IMR-90 (cell line): ENCODE measurements around the gene TNFRSF18.

Experiments
- BHLHE40 ChIP-seq: fragments of 150-350 bp; IDR thresholded peaks from 2 replicates; pipeline ENCODE4 v1.6.1; 2016; ENCODE audit warnings: mild to moderate bottlenecking, low read depth, low read length
- CEBPB ChIP-seq: IDR thresholded peaks from 2 replicates; pipeline ENCODE4 v1.6.1; 2012; ENCODE audit warnings: low read depth, low read length, improper control_type of control experiment
- CHD1 ChIP-seq: IDR thresholded peaks from 2 replicates; pipeline ENCODE4 v1.6.1; 2012; ENCODE audit warnings: low read depth, low read length, improper control_type of control experiment
- CTCF ChIP-seq: conservative IDR thresholded peaks from 2 replicates; pipeline ENCODE4 v1.5.1; 2012; ENCODE audit warnings: mild to moderate bottlenecking, low read depth, low read length, improper control_type of control experiment
- FOS ChIP-seq: fragments of 150-350 bp; IDR thresholded peaks from 2 replicates; pipeline ENCODE4 v1.6.1; 2016; ENCODE audit warnings: low read depth, low read length
- MAFK ChIP-seq: IDR thresholded peaks from 2 replicates; pipeline ENCODE4 v1.6.1; 2012; ENCODE audit warnings: low read depth, low read length, improper control_type of control experiment
- MAZ ChIP-seq: IDR thresholded peaks from 2 replicates; pipeline ENCODE4 v1.6.1; 2012; ENCODE audit warnings: low read depth, mild to moderate bottlenecking, low read length, improper control_type of control experiment, moderate library complexity, borderline replicate concordance
- MXI1 ChIP-seq: IDR thresholded peaks from 2 replicates; pipeline ENCODE4 v1.6.1; 2012; ENCODE audit warnings: low read depth, mild to moderate bottlenecking, low read length, moderate library complexity, borderline replicate concordance
- POLR2A ChIP-seq: IDR thresholded peaks from 2 replicates; pipeline ENCODE4 v1.6.1; 2012; ENCODE audit warnings: mild to moderate bottlenecking, low read depth, low read length
- RAD21 ChIP-seq: IDR thresholded peaks from 2 replicates; pipeline ENCODE4 v1.6.1; 2012; ENCODE audit warnings: low read length, improper control_type of control experiment
- RCOR1 ChIP-seq: IDR thresholded peaks from 2 replicates; pipeline ENCODE4 v1.6.1; 2012; ENCODE audit warnings: mild to moderate bottlenecking, low read length, improper control_type of control experiment; ENCODE audit not compliant: insufficient replicate concordance
- RFX5 ChIP-seq: IDR thresholded peaks from 2 replicates; pipeline ENCODE4 v1.8.0; 2012; ENCODE audit warnings: low read depth, mild to moderate bottlenecking, low read length, moderate library complexity
- SMC3 ChIP-seq: fragments of 150-350 bp; IDR thresholded peaks from 2 replicates; pipeline ENCODE4 v1.6.1; 2016; ENCODE audit warnings: low read depth, mild to moderate bottlenecking, antibody characterized with exemption, low read length, moderate library complexity
- TF ChIP-seq, protein P1 (sequence below): fragments of 150-350 bp; IDR thresholded peaks from 2 replicates; pipeline ENCODE4 v1.6.1; 2017; ENCODE audit warnings: mild to moderate bottlenecking, antibody characterized with exemption, low read length, low read depth

DNA sequence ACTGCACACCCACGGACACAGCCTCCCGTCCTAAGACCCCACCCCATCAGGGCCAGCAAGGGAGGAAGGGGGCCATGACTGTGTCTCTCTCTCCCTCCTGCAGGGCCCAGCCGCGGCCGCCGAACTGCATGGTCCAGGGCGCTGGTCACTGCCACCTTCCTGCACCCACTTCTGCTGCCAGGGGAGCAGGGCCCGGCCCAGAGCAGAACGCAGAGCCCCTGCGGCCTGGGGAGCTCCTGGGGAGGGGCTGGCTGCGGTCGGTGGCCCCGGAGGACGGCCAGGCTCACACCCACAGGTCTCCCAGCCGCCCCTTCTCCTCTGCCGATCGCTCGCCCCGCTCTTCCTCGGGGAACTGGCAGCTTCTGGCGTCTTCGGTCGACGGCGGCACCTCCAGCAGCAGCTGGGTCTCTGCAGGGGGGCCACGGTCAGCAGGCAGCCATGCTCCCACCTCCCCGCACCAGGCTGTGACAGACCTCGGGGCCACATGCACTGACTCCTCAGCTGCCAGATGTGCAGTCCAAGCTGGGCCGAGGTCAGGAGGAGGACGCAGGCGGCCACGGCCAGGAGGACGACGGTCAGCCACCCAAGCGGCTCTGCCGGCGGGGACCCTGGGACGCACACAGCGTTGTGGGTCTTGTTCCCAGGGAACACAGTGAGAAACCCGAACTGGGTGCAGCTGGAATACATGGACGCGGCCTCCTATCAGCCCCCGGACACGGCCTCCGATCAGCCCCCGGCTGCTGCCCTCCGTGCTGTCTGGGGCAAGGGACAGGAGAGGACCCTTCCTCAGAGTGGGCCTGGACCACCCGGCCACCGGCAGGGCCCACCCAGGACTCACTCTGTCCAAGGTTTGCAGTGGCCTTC, 2.6 kb downstream of the TNFRSF18 start:
- TF ChIP-seq RAD21, result no peak
- TF ChIP-seq FOS, result no peak
- TF ChIP-seq CTCF, result no peak
- no peak for TF ChIP-seq MAFK
- TF ChIP-seq, protein P1, sequence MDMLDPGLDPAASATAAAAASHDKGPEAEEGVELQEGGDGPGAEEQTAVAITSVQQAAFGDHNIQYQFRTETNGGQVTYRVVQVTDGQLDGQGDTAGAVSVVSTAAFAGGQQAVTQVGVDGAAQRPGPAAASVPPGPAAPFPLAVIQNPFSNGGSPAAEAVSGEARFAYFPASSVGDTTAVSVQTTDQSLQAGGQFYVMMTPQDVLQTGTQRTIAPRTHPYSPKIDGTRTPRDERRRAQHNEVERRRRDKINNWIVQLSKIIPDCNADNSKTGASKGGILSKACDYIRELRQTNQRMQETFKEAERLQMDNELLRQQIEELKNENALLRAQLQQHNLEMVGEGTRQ, result no peak
- no peak for TF ChIP-seq RFX5
- TF ChIP-seq POLR2A, result no peak
- no peak for TF ChIP-seq MXI1
- TF ChIP-seq RCOR1, result no peak
- no peak for TF ChIP-seq SMC3
- TF ChIP-seq BHLHE40, result no peak
- no peak for TF ChIP-seq CEBPB
- TF ChIP-seq CHD1, result no peak
- TF ChIP-seq MAZ, result no peak
